ENCODE data around the gene PHC2. TPM values are rescaled to one million over a fixed set of nuclear protein-coding genes. Genes with fewer than 3 reads are reported as not detected.

PHC2 gene
- total RNA-seq, 1 experiment from 2014 or later: 142 TPM

Other genes starting within 250 kb of the PHC2 start
- gene TRIM62, start 249.1 kb downstream of the PHC2 start, total RNA-seq (2014; rRNA removed; shearing (Covaris generic)): 5.6 and 6.2 TPM in 2 replicates
- 6.6 and 8.9 TPM in 2 replicates for gene ZNF362, start 174.6 kb downstream of the PHC2 start, total RNA-seq (2014; rRNA removed; shearing (Covaris generic))
- gene A3GALT2, start 110.0 kb downstream of the PHC2 start, total RNA-seq (2014; rRNA removed; shearing (Covaris generic)): not detected in 2 replicates
- gene ZSCAN20, start 41.5 kb upstream of the PHC2 start, total RNA-seq (2014; rRNA removed; shearing (Covaris generic)): 5.5 and 5.6 TPM in 2 replicates

All from RPMI7951 (cell line).